Gastroesophageal sphincter (tissue), 2 donors: Measurements from ENCODE around the gene EVPL.

Source experiments
- POLR2A ChIP-seq, 2 donors: fragments of 450-650 bp; IDR thresholded peaks; one replicate each; pipeline ENCODE4 v1.6.1; 2017; ENCODE audit warnings: antibody characterized with exemption in 2 of 2, mild to moderate bottlenecking in 2 of 2, moderate library complexity in 1 of 2
- POLR2AphosphoS5 ChIP-seq: sonication (generic); formaldehyde crosslinking; IDR thresholded peaks from one replicate; pipeline ENCODE4 v1.6.1; 2017; ENCODE audit warnings: antibody characterized with exemption

DNA sequence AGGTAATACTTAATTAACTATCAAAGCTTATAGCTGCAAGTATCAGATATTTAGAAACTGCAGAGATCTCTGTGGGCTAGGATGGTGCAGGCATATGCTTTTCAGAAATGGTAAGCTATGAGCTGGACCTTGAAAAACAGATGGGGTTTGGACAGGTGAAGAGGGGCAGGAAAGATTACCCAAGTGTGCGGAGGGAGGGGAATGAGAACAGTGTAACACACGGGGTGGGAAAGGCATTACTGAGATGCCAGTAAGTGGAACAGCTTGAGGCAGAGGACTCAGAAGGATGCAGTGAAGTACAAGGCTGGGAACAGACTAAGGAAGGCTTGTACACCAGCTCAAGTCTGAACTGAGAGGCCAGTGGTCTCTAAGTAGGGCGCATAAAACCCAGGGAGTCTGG is 22.1 kb upstream of the EVPL start:
- TF ChIP-seq POLR2AphosphoS5 (no peak), POLR2A (IDR thresholded peaks at IDR 0.05) (no peak)
